Measurements from ENCODE around the gene ADSL.

GRCh38 chr22:40408718-40409612 is 62.7 kb downstream of the ADSL start:
- TF ChIP-seq CTCF (IDR thresholded peaks at IDR 0.05 in 2 of 3, conservative IDR thresholded peaks at IDR 0.05 in 1 of 3; ENCODE audit: borderline replicate concordance in 1 of 3, insufficient read depth in 1 of 3, low read depth in 2 of 3, low read length in 2 of 3) = no peak
- no peak for TF ChIP-seq ZNF274 (IDR thresholded peaks at IDR 0.05; ENCODE audit: low read depth, low read length)
- no peak for TF ChIP-seq POLR2A (IDR thresholded peaks at IDR 0.05; ENCODE audit: borderline replicate concordance, extremely low read depth, insufficient read depth, insufficient read length)

Measured in HCT116 (cell line).